Neural crest cell (in vitro differentiated cells): ENCODE measurements around the gene GABRA1. TPM values are rescaled to one million over a fixed set of nuclear protein-coding genes. Genes with fewer than 3 reads are reported as not detected.

Experiments
- DNase-seq: peaks from one replicate; pipeline ENCODE4 v3.0.0; 2021; ENCODE audit warnings: low read depth, mixed read lengths, low spot score
- H3K27ac Mint-ChIP-seq: one replicate; pipeline ENCODE4 v1.8.0; 2021; ENCODE audit warnings: mild to moderate bottlenecking, mixed read lengths; ENCODE audit not compliant: unreplicated experiment
- H3K27me3 Mint-ChIP-seq: 2 replicates; pipeline ENCODE4 v1.8.0; 2021; ENCODE audit warnings: low read depth, mild to moderate bottlenecking, mixed read lengths
- H3K36me3 Mint-ChIP-seq: 2 replicates; pipeline ENCODE4 v1.8.0; 2021; ENCODE audit warnings: low read depth, mild to moderate bottlenecking, mixed read lengths
- H3K4me1 Mint-ChIP-seq: 2 replicates; pipeline ENCODE4 v1.8.0; 2021; ENCODE audit warnings: mixed read lengths
- H3K4me3 Mint-ChIP-seq: one replicate; pipeline ENCODE4 v1.8.0; 2021; ENCODE audit warnings: mild to moderate bottlenecking, mixed read lengths
- H3K9me3 Mint-ChIP-seq: 2 replicates; pipeline ENCODE4 v1.8.0; 2021; ENCODE audit warnings: mixed read lengths
- CTCF ChIP-seq: fragments of 200-600 bp; sonication (generic); conservative IDR thresholded peaks from 2 replicates; pipeline ENCODE4 v1.5.0; 2021; ENCODE audit warnings: antibody characterized with exemption, mild to moderate bottlenecking
- total RNA-seq: library from RNA; stranded (reverse); gene quantifications from 2 replicates; pipeline ENCODE4 v1.2.1, GENCODE V29; 2021

GABRA1 gene
- total RNA-seq, 1 donor from 2014 or later = not detected

DNA sequence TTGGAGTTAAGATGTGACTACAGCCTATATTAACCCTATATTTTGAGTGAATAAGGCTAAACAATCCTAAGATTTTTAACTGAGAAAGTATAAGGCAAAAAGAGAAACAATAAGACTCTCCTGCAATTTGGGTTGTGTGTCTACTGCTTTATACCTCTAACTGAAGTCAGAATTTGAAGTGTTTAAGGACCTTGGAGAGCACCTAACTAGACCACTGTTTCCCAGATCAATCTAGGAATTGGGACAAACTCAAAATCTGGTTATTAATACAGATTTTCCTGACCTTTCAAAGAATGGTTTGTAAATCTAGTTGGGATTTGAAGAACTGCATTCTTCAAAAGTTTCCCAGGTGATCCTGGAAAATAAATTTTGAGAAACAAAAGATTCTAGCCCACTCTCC lies 42.1 kb downstream of the GABRA1 start:
- Mint-ChIP-seq H3K36me3 (no peaks in the 10 kb centered on the region), H3K4me3 (no peak overlapping the region), H3K27me3 (peaks cover 5% of the 10 kb centered on the region), H3K27ac (no peak overlapping the region), H3K4me1 (no peaks in the 10 kb centered on the region), H3K9me3 (no peaks in the 10 kb centered on the region)
- DNase-seq = no peak
- no peak for TF ChIP-seq CTCF

GRCh38 chr5:161895514-161895913 lies 47.6 kb downstream of the GABRA1 start:
- Mint-ChIP-seq H3K27me3 (peaks cover 19% of the 10 kb centered on the region), H3K4me3 (no peak overlapping the region), H3K9me3 (no peaks in the 10 kb centered on the region), H3K27ac (no peak overlapping the region), H3K36me3 (no peaks in the 10 kb centered on the region), H3K4me1 (no peaks in the 10 kb centered on the region)
- no peak for DNase-seq
- TF ChIP-seq CTCF = no peak

DNA sequence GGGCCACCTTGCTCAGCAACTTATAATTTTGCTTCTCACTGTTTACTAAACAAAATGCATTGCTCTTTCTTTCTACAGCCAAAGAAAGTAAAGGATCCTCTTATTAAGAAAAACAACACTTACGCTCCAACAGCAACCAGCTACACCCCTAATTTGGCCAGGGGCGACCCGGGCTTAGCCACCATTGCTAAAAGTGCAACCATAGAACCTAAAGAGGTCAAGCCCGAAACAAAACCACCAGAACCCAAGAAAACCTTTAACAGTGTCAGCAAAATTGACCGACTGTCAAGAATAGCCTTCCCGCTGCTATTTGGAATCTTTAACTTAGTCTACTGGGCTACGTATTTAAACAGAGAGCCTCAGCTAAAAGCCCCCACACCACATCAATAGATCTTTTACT lies 49.1 kb downstream of the GABRA1 start:
- DNase-seq = no peak
- H3K36me3 Mint-ChIP-seq = no peaks in the 10 kb centered on the region
- no peak overlapping the region for H3K27ac Mint-ChIP-seq
- no peak for TF ChIP-seq CTCF
- peaks cover 14% of the 10 kb centered on the region for H3K27me3 Mint-ChIP-seq
- no peaks in the 10 kb centered on the region for H3K9me3 Mint-ChIP-seq
- H3K4me3 Mint-ChIP-seq = no peak overlapping the region
- no peaks in the 10 kb centered on the region for H3K4me1 Mint-ChIP-seq

DNA sequence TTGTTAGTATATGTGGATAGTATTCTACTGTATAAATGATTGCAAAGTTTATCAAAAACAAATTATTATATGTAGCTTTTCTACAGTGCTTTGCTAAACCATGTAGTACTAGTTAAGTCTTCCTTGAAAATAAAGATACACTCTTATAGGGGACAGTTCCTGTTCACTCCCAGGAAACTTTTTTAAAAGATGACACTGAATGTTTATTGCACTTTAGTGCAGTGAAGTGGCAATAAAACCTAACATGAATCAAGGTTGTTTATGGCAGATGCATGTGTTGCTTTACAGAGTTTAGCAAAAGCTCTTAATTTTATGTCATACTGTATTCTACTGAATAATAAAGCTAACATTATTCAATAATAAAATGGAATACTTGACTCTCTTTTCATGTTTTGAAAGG lies 51.7 kb downstream of the GABRA1 start:
- Mint-ChIP-seq H3K4me1 (no peaks in the 10 kb centered on the region), H3K4me3 (no peak overlapping the region), H3K27me3 (peaks cover 14% of the 10 kb centered on the region), H3K27ac (no peak overlapping the region), H3K9me3 (no peaks in the 10 kb centered on the region), H3K36me3 (no peaks in the 10 kb centered on the region)
- TF ChIP-seq CTCF = no peak
- no peak for DNase-seq

DNA sequence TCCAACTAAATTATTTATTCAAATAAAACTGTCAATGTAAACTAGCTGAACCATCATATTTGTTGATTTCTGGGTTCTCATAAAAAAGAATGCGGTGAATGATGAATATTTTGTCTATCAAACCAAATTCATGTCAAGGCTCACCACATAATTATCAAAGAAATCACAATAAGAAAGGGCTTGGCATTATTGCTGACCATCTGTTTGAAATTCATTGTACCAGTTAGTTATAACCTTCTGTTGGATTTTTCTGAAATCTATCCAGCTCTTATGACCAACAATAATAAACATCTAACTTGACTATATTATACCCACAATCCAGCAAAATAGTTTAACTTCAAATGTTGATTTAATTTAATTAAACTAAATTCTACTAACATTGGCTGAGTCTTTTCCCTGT lies 53.1 kb downstream of the GABRA1 start:
- no peaks in the 10 kb centered on the region for H3K9me3 Mint-ChIP-seq
- H3K4me3 Mint-ChIP-seq = no peak overlapping the region
- no peak for DNase-seq
- peaks cover 16% of the 10 kb centered on the region for H3K27me3 Mint-ChIP-seq
- no peaks in the 10 kb centered on the region for H3K4me1 Mint-ChIP-seq
- H3K36me3 Mint-ChIP-seq = no peaks in the 10 kb centered on the region
- no peak overlapping the region for H3K27ac Mint-ChIP-seq
- TF ChIP-seq CTCF = no peak

DNA sequence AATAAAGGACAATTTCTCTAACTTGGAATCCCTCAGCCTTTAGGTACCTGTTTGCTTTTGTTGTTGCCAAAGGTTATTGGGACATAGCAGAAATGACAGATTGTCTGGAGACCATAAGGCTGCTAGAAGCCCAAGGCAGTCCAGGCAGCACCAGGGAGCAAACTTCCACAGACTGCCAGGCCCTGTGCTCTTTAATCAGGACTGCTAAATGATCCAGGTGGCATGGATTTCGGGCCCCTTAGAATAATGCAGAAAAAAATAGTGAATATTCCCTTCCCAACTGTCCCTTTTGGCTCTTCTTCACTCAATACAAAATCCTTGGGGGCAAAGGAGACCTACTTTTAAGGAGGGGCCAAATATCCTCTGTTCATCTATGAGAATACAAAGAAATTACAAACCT lies 73.9 kb downstream of the GABRA1 start:
- Mint-ChIP-seq H3K4me1 (no peaks in the 10 kb centered on the region), H3K27me3 (peaks cover 3% of the 10 kb centered on the region), H3K9me3 (peaks cover 6% of the 10 kb centered on the region), H3K4me3 (no peak overlapping the region), H3K27ac (no peak overlapping the region), H3K36me3 (peaks cover 3% of the 10 kb centered on the region)
- no peak for TF ChIP-seq CTCF
- no peak for DNase-seq
